NCI-H1105 (cell line): ENCODE results near the gene RESF1.
"Not testable (repeated sequence)": the region's sequence is repeated elsewhere in the genome, so short reads cannot be mapped to it uniquely, and the experiment has no call there.

Experiments
- DNase-seq: peaks from one replicate; lab custom pipeline; 2025; lab: John Stamatoyannopoulos, UW

The RESF1 gene

GRCh38 chr12:31959161-31959700 is at the start of gene RESF1:
TSS of gene RESF1 (plus strand) at chr12:31959415. CDS start at chr12:31980956, 21,541 bp downstream.
- DNase-seq, result peak; percentile 90

GRCh38 chr12:31914927-31915326 is 44.3 kb upstream of the RESF1 start:
- no peak for DNase-seq

GRCh38 chr12:31915446-31915845 is 43.8 kb upstream of the RESF1 start:
- DNase-seq, result no peak

GRCh38 chr12:31922341-31923062 is 36.7 kb upstream of the RESF1 start:
- DNase-seq, result no peak

GRCh38 chr12:31923063-31923412 is 36.2 kb upstream of the RESF1 start:
- no peak for DNase-seq

GRCh38 chr12:31928246-31929026 is 30.8 kb upstream of the RESF1 start:
- no peak for DNase-seq

- no peak for DNase-seq
Measured at GRCh38 chr12:31929027-31929526, 30.1 kb upstream of the RESF1 start.

- DNase-seq, result no peak
Measured at GRCh38 chr12:31931796-31932715, 27.2 kb upstream of the RESF1 start.

GRCh38 chr12:31944299-31944698 is 14.9 kb upstream of the RESF1 start:
- DNase-seq, result no peak

GRCh38 chr12:31947971-31948370 is 11.2 kb upstream of the RESF1 start:
- no peak for DNase-seq

- not testable (repeated sequence) for DNase-seq
Measured at GRCh38 chr12:31948697-31949359, 10.4 kb upstream of the RESF1 start.

- no peak for DNase-seq
Measured at GRCh38 chr12:31950088-31950487, 9.1 kb upstream of the RESF1 start.

GRCh38 chr12:31950492-31950891 is 8.7 kb upstream of the RESF1 start:
- DNase-seq, result no peak

GRCh38 chr12:31951008-31951407 is 8.2 kb upstream of the RESF1 start:
- DNase-seq, result no peak

- no peak for DNase-seq
Measured at GRCh38 chr12:31951939-31952338, 7.3 kb upstream of the RESF1 start.

- DNase-seq, result no peak
Measured at GRCh38 chr12:31952418-31952817, 6.8 kb upstream of the RESF1 start.

GRCh38 chr12:31954925-31955858 is 4.0 kb upstream of the RESF1 start:
- DNase-seq, result no peak

GRCh38 chr12:31958569-31959160 is 550 bp upstream of the RESF1 start:
- no peak for DNase-seq

- peak; percentile 70 for DNase-seq
Measured at GRCh38 chr12:31959701-31960391, 631 bp downstream of the RESF1 start.
